Tibial artery (tissue), 4 donors: ENCODE results near the gene ADAT2.

Source experiments
- DNase-seq, 2 donors: peaks; one replicate each; pipeline ENCODE4 v3.0.0-alpha.2; 2019
- H3K27ac ChIP-seq, 2 donors: fragments of 200-600 bp; sonication (generic) in 1 of 2; 1 replicate in 1 of 2; 2 replicates in 1 of 2; pipeline ENCODE4 v1.5.1; 2018 to 2019; ENCODE audit warnings: mild to moderate bottlenecking in 1 of 2
- H3K27me3 ChIP-seq, 2 donors: fragments of 200-600 bp; sonication (generic) in 1 of 2; one replicate each; pipeline versions ENCODE4 v1.5.1 to v1.6.0; 2016 to 2019
- H3K36me3 ChIP-seq, 3 donors: fragments of 200-600 bp; sonication (generic) in 2 of 3; one replicate each; pipeline ENCODE4 v1.5.1; 2016 to 2019; ENCODE audit warnings: mild to moderate bottlenecking in 2 of 3
- H3K4me1 ChIP-seq, 4 donors: fragments of 200-600 bp; sonication (generic) in 2 of 4; 1 replicate in 3 of 4; 2 replicates in 1 of 4; pipeline ENCODE4 v1.5.1; 2016 to 2019
- H3K4me3 ChIP-seq, 2 donors: fragments of 200-600 bp; sonication (generic) in 1 of 2; 1 replicate in 1 of 2; 2 replicates in 1 of 2; pipeline ENCODE4 v1.5.1; 2018 to 2019; ENCODE audit warnings: mild to moderate bottlenecking in 2 of 2
- H3K9me3 ChIP-seq, 3 donors: fragments of 200-600 bp; sonication (generic) in 1 of 3; one replicate each; pipeline ENCODE4 v1.5.1; 2016 to 2019
- CTCF ChIP-seq, 2 experiments: fragments of 200-600 bp in 1 of 2; fragments of 450-650 bp in 1 of 2; IDR thresholded peaks; one replicate each; pipeline ENCODE4 v1.5.1; 2017 to 2019; ENCODE audit warnings: antibody characterized with exemption in 2 of 2, mild to moderate bottlenecking in 1 of 2, moderate library complexity in 1 of 2
- intact Hi-C: fragments of 100-400 bp; cut with DNase I; formaldehyde crosslinking; loops from one replicate; pipeline ENCODE4 v1.15.0; 2023; ENCODE audit warnings: low total_unique reads

Gene ADAT2

DNA sequence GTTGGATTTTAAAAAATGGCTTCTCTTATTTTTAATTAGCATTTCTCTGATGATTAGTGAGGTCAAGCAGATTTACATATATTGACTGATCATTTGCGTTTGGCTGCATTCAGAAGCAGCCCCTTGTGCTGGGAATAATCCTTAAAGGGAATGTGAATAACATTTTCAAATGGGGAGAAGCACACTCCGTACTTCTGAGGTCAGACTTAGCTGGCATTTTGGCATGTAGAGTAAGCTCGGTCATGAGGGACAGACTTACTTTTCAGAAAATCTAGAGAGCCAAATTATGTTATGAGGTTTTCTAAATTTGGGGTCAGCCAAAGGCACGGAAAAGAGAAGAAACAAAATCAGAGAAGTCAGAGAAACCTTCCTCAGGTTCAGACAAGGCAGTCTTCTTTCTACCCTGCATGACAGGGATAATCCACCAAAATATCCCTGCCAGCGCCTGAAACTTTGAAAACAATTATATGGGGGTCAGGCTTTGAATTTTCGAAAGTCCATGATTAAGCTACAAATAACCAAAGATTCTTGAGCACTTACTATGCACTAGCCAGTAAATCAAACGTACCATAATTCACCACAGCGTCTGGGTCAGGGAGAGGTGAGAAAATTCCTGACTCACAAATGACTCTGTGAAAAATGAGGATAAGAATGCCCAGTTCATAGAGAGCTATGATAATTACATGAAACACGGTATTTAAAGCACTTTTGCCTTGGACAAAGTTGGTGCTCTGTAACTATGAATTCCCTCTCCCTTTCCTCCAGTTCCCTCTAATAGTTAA lies 44.9 kb downstream of the ADAT2 start:
- TF ChIP-seq CTCF (IDR thresholded peaks at IDR 0.05), result no peak
- Histone ChIP-seq H3K27me3 (no peaks in the 10 kb centered on the region), H3K4me3 (no peak overlapping the region), H3K27ac (peak overlapping the region; percentile 66), H3K9me3 (no peaks in the 10 kb centered on the region), H3K4me1 (peaks cover 0 to 45% (median 18%) of the 10 kb centered on the region in 4 donors), H3K36me3 (no peaks in the 10 kb centered on the region)
- intact Hi-C loops, result no loop called here
- no peak for DNase-seq

GRCh38 chr6:143402721-143403336 lies 47.7 kb downstream of the ADAT2 start:
- TF ChIP-seq CTCF (IDR thresholded peaks at IDR 0.05), result no peak
- Histone ChIP-seq H3K27ac (no peak overlapping the region), H3K4me1 (peaks cover 0 to 41% (median 18%) of the 10 kb centered on the region in 4 donors), H3K9me3 (no peaks in the 10 kb centered on the region), H3K4me3 (no peak overlapping the region), H3K27me3 (no peaks in the 10 kb centered on the region), H3K36me3 (no peaks in the 10 kb centered on the region)
- intact Hi-C loops, result no loop called here
- no peak for DNase-seq

DNA sequence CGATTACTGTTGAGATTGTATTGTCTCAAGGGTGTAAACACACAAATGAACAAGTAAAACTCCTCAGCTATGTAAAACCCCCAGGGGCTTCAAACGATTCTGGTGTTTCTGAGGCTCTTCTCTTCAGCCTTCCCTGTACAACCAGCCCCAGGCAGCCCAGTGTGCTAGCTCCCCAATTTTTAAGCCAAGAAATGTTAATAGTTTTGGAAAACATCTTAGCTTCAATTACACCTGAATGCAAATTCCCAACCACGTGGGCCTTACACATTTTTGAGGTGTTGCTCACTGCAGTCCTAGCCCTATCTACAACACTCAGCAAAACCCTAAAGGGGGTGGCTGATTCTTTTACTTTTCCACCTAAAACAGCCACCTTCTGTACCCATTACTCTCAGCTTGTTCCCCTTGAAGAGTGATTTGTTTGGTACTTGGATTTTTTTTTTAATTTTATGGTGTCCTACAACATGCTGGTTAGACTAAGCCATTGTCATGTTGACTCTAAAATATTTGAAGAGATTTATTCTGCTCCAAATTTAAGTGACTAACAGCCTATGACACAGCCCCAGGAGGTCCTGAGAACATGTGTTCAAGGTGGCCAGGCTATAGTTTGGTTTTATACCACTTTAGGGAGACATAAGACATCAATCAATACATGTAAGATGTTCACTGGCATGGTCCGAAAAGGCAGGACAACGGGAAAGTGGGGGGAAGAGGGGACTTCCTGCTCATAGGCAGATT lies 48.7 kb downstream of the ADAT2 start:
- H3K4me3 ChIP-seq, result no peak overlapping the region
- no peak overlapping the region for H3K27ac ChIP-seq
- H3K36me3 ChIP-seq, result no peaks in the 10 kb centered on the region
- H3K27me3 ChIP-seq, result no peaks in the 10 kb centered on the region
- no peaks in the 10 kb centered on the region for H3K9me3 ChIP-seq
- no peak for DNase-seq
- H3K4me1 ChIP-seq, result peaks cover 0 to 46% (median 22%) of the 10 kb centered on the region in 4 donors
- no peak for TF ChIP-seq CTCF (IDR thresholded peaks at IDR 0.05)
- intact Hi-C loops, result no loop called here

GRCh38 chr6:143401068-143401446 lies 49.4 kb downstream of the ADAT2 start:
- Histone ChIP-seq H3K27ac (peak overlapping the region; percentile 2 to 6), H3K36me3 (no peaks in the 10 kb centered on the region), H3K27me3 (no peaks in the 10 kb centered on the region), H3K4me1 (peaks cover 0 to 40% (median 19%) of the 10 kb centered on the region in 4 donors), H3K4me3 (no peak overlapping the region), H3K9me3 (no peaks in the 10 kb centered on the region)
- DNase-seq, result no peak
- no peak for TF ChIP-seq CTCF (IDR thresholded peaks at IDR 0.05)
- intact Hi-C loops, result no loop called here

DNA sequence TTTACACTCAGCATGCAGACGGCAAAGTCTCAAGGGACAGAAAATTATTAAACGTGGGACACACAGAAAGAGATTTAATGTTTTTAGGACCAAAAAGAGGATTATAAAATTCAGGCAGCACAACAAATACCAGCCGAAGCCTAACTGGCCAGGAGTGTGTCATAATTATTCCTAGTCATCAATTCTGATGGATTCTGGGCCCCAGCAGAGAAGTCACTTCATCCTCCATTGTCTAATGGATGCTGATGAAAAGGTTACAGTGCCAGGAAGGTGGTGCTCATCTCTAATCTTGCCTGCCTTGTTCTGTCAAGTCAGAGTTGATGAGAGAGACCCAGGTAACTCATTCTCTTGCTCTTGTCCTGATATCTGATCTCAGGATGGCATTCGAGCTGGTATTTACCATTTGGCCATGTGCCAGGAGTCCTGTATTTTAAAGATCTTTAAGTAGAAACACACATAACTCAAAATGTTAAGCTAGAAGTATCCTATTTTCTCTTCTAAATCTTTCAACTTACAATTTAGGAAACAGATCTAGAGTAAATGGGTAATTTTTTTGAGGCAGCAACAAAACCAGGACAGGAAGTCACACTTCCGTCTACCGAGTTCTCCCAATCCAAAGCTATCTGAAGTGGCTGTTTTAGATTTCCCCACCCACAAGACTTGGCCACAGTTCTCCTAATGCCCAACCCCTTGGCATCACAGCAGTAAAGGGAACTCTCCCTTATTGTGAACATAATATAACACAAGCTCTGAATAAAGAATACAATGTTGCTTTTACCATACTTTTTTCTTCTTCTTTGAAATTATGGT lies 50.0 kb downstream of the ADAT2 start:
- Histone ChIP-seq H3K9me3 (no peaks in the 10 kb centered on the region), H3K36me3 (no peaks in the 10 kb centered on the region), H3K4me3 (no peak overlapping the region), H3K27me3 (no peaks in the 10 kb centered on the region), H3K27ac (peak overlapping the region; percentile 2 to 6), H3K4me1 (peaks cover 0 to 34% (median 16%) of the 10 kb centered on the region in 4 donors)
- TF ChIP-seq CTCF (IDR thresholded peaks at IDR 0.05), result no peak
- DNase-seq, result peak; percentile 47 to 71
- intact Hi-C loops, result no loop called here
